Nephron progenitor cell (in vitro differentiated cells): ENCODE measurements around the gene KRT20.

Source experiments
- DNase-seq: peaks from one replicate; pipeline ENCODE4 v3.0.0; 2021
- H3K27ac Mint-ChIP-seq: 2 replicates; pipeline ENCODE4 v1.8.0; 2021; ENCODE audit warnings: mild to moderate bottlenecking, moderate library complexity, mixed read lengths
- H3K27me3 Mint-ChIP-seq: 2 replicates; pipeline ENCODE4 v1.8.0; 2021; ENCODE audit warnings: mild to moderate bottlenecking, low read depth, mixed read lengths; ENCODE audit not compliant: poor library complexity
- H3K36me3 Mint-ChIP-seq: 2 replicates; pipeline ENCODE4 v1.8.0; 2021; ENCODE audit warnings: low read depth, mixed read lengths
- H3K4me1 Mint-ChIP-seq: 2 replicates; pipeline ENCODE4 v1.8.0; 2021; ENCODE audit warnings: mixed read lengths
- H3K4me3 Mint-ChIP-seq: 2 replicates; pipeline ENCODE4 v1.8.0; 2021; ENCODE audit warnings: mild to moderate bottlenecking, moderate library complexity, mixed read lengths
- H3K9me3 Mint-ChIP-seq: 2 replicates; pipeline ENCODE4 v1.8.0; 2021; ENCODE audit warnings: mild to moderate bottlenecking, moderate library complexity, mixed read lengths
- TF ChIP-seq, protein P1 (sequence below): fragments of 200-600 bp; sonication (generic); IDR thresholded peaks from 2 replicates; pipeline ENCODE4 v1.5.0; 2021; ENCODE audit warnings: antibody characterized with exemption

Gene KRT20

DNA sequence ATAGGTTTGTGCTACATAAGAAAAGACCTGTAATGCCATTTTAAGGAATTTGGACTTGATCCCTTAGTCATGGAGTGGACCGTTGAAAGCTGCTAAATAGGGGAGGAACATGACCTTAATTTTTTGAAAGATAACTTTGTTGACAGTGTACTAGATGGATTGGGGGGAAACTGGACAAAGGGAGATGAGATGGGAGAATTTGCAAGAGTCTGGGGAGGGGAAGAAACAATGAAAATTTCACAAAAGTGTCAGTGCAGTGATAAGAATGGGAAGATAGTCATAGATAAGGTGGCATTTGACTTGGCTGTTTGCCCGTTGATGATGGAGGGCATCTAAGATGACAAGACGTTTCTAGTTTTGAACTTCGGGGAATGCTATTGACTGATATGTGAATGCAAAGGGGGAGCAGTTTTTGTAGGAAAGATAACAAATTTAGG, 40.4 kb downstream of the KRT20 start:
- Mint-ChIP-seq H3K27me3 (peaks cover 38% of the 10 kb centered on the region), H3K27ac (no peak overlapping the region), H3K9me3 (no peaks in the 10 kb centered on the region)

DNA sequence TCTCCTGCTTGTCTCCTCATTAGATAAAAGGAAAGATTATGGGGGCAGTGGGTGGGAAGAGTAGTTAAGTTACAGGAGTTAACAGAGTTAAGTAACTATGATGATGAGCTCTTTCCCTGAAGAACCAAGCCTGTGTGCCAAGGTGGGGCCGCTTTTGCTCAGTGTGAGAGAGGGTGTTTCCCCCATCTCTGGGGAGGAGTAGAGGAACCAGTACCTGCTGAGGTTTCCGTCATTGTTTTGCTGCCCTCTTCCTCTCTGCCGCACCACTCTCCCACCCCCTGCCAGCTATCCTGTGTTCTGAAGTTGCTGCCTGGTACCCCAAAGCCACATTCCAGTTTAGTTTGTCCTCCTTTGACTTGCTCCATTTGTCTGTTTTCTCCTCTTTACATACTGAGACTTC, 41.8 kb downstream of the KRT20 start:
- no peaks in the 10 kb centered on the region for H3K4me1 Mint-ChIP-seq
- H3K27ac Mint-ChIP-seq, result no peak overlapping the region
- H3K36me3 Mint-ChIP-seq, result no peaks in the 10 kb centered on the region
- peaks cover 40% of the 10 kb centered on the region for H3K27me3 Mint-ChIP-seq
- no peaks in the 10 kb centered on the region for H3K9me3 Mint-ChIP-seq
- TF ChIP-seq, protein P1, sequence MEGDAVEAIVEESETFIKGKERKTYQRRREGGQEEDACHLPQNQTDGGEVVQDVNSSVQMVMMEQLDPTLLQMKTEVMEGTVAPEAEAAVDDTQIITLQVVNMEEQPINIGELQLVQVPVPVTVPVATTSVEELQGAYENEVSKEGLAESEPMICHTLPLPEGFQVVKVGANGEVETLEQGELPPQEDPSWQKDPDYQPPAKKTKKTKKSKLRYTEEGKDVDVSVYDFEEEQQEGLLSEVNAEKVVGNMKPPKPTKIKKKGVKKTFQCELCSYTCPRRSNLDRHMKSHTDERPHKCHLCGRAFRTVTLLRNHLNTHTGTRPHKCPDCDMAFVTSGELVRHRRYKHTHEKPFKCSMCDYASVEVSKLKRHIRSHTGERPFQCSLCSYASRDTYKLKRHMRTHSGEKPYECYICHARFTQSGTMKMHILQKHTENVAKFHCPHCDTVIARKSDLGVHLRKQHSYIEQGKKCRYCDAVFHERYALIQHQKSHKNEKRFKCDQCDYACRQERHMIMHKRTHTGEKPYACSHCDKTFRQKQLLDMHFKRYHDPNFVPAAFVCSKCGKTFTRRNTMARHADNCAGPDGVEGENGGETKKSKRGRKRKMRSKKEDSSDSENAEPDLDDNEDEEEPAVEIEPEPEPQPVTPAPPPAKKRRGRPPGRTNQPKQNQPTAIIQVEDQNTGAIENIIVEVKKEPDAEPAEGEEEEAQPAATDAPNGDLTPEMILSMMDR, result no peak
- DNase-seq, result no peak
- H3K4me3 Mint-ChIP-seq, result no peak overlapping the region

More for the DNA sequence above, 40.4 kb downstream of the KRT20 start:
- no peaks in the 10 kb centered on the region for H3K4me1 Mint-ChIP-seq
- DNase-seq, result no peak
- H3K4me3 Mint-ChIP-seq, result no peak overlapping the region
- H3K36me3 Mint-ChIP-seq, result no peaks in the 10 kb centered on the region
- TF ChIP-seq, protein P1, result no peak

DNA sequence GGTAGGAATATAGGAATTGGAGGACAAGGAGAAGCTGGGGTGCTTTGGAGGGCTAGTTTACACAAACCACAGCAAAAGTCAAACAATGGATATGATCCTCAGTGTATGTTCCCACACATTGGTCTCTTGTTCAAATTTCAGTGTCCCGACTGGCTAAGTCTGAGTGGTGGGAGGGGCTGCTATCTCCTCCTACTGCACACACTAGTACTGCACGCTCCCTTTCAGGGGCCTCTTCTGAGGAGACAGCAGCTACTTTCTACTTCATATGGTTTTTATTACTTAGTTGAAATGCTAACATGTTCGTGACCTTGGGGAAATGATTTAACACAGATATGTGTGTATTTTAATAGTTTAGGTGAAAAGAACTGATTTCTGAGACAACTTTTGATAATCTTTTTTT, 43.8 kb downstream of the KRT20 start:
- Mint-ChIP-seq H3K9me3 (no peaks in the 10 kb centered on the region), H3K27me3 (peaks cover 39% of the 10 kb centered on the region), H3K4me1 (no peaks in the 10 kb centered on the region), H3K27ac (no peak overlapping the region), H3K4me3 (no peak overlapping the region), H3K36me3 (no peaks in the 10 kb centered on the region)
- TF ChIP-seq, protein P1, result no peak
- no peak for DNase-seq

DNA sequence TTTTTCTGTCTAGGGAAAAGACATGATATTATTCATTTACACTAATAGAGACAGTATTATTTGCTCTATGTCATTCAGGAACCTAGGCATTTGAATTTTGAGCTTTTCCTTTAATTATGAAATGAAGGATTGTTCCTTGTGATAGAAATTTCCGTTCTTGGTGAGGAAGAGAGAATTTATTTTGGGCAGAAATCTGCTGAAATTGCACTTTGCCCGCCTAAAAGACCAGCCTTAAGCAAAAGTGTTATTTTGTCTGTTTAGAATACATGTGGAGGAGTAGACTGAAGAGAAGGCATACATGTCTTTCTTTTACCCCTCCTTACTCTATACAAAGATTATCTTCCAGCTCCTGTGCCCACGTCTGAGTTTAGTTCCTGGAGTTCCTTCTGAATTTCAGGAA, 45.8 kb downstream of the KRT20 start:
- Mint-ChIP-seq H3K4me1 (no peaks in the 10 kb centered on the region), H3K27ac (no peak overlapping the region), H3K36me3 (peaks cover 12% of the 10 kb centered on the region), H3K27me3 (peaks cover 20% of the 10 kb centered on the region), H3K9me3 (no peaks in the 10 kb centered on the region), H3K4me3 (no peak overlapping the region)
- no peak for DNase-seq
- TF ChIP-seq, protein P1, result no peak

DNA sequence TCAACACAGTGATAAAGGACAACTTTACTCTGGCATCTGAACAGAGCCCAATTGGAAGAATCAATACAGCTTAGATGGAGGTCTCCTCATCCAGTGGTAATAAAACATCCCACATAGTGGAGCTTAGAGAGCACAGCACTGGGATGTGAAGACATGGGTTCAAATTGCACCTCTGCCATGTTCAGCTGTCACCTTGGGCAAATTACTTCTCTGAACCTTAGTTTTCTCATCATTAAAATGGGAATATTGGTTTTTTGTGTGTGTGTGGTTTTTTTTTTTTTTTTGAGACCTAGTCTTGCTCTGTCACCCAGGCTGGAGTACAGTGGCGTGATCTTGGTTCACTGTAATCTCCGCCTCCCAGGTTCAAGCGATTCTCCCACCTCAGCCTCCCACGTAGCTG, 49.0 kb downstream of the KRT20 start:
- TF ChIP-seq, protein P1, result no peak
- DNase-seq, result no peak
- Mint-ChIP-seq H3K9me3 (no peaks in the 10 kb centered on the region), H3K4me3 (no peak overlapping the region), H3K4me1 (no peaks in the 10 kb centered on the region), H3K36me3 (peaks cover 12% of the 10 kb centered on the region), H3K27ac (no peak overlapping the region), H3K27me3 (peaks cover 3% of the 10 kb centered on the region)

DNA sequence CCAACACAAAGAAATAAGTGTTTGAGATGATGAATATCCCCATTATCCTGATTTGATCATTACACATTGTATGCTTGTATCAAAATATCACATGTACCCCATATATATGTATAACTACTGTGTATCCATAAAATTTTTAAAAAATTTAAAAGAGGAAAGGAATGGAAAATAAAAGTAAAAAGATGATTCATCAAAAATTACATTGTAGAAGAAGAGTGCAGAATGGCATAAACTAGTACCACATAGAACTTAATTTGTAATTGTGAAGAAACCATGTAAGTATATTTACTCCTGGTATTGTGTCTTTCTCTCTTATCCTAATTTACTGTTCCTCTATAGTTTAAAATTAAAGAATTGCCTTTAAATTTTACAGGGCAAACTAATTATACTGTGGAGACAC, 51.2 kb downstream of the KRT20 start:
- no peak for DNase-seq
- H3K36me3 Mint-ChIP-seq, result peaks cover 12% of the 10 kb centered on the region
- H3K27ac Mint-ChIP-seq, result no peak overlapping the region
- TF ChIP-seq, protein P1, result no peak
- no peaks in the 10 kb centered on the region for H3K4me1 Mint-ChIP-seq
- H3K27me3 Mint-ChIP-seq, result no peaks in the 10 kb centered on the region
- H3K4me3 Mint-ChIP-seq, result no peak overlapping the region
- H3K9me3 Mint-ChIP-seq, result no peaks in the 10 kb centered on the region
